GM19397 (cell line): ENCODE measurements around the gene RAPGEF5.

Source experiments
- ATAC-seq: cut with Tn5 transposase; IDR thresholded peaks from one replicate; pipeline ENCODE4 v1.9.1; 2021; ENCODE audit warnings: mild to moderate bottlenecking, moderate library complexity; ENCODE audit not compliant: unreplicated experiment

RAPGEF5 gene

GRCh38 chr7:22269963-22270362 is 87.0 kb downstream of the RAPGEF5 start:
- no peak for ATAC-seq

- ATAC-seq, result no peak
Measured at GRCh38 chr7:22268884-22269421, 88.0 kb downstream of the RAPGEF5 start.

- ATAC-seq, result no peak
Measured at GRCh38 chr7:22267930-22268615, 88.9 kb downstream of the RAPGEF5 start.

- ATAC-seq, result no peak
Measured at GRCh38 chr7:22262538-22262937, 94.4 kb downstream of the RAPGEF5 start.

GRCh38 chr7:22256541-22257096 is 100.3 kb downstream of the RAPGEF5 start:
- ATAC-seq, result no peak

- ATAC-seq, result no peak
Measured at GRCh38 chr7:22255834-22256233, 101.1 kb downstream of the RAPGEF5 start.

GRCh38 chr7:22255342-22255741 is 101.6 kb downstream of the RAPGEF5 start:
- ATAC-seq, result no peak

- ATAC-seq, result no peak
Measured at GRCh38 chr7:22252936-22253536, 103.9 kb downstream of the RAPGEF5 start.

- no peak for ATAC-seq
Measured at GRCh38 chr7:22252016-22252415, 104.9 kb downstream of the RAPGEF5 start.

GRCh38 chr7:22251281-22251680 is 105.7 kb downstream of the RAPGEF5 start:
- ATAC-seq, result no peak

GRCh38 chr7:22250390-22250789 is 106.6 kb downstream of the RAPGEF5 start:
- no peak for ATAC-seq

- no peak for ATAC-seq
Measured at GRCh38 chr7:22248111-22248809, 108.7 kb downstream of the RAPGEF5 start.

GRCh38 chr7:22241805-22242390 is 115.1 kb downstream of the RAPGEF5 start:
- no peak for ATAC-seq

GRCh38 chr7:22240904-22241571 is 115.9 kb downstream of the RAPGEF5 start:
- no peak for ATAC-seq

GRCh38 chr7:22238354-22239311 is 118.3 kb downstream of the RAPGEF5 start:
- ATAC-seq, result no peak

GRCh38 chr7:22235134-22235533 is 121.8 kb downstream of the RAPGEF5 start:
- ATAC-seq, result no peak

GRCh38 chr7:22234227-22234626 is 122.7 kb downstream of the RAPGEF5 start:
- no peak for ATAC-seq

GRCh38 chr7:22231806-22232205 is 125.1 kb downstream of the RAPGEF5 start:
- ATAC-seq, result no peak

GRCh38 chr7:22231141-22231540 is 125.8 kb downstream of the RAPGEF5 start:
- no peak for ATAC-seq
